GM10266 (cell line): ENCODE data around the gene DRG2.

Experiments used
- DNase-seq: peaks from one replicate; pipeline ENCODE4 v3.0.0; 2012; ENCODE audit errors: extremely low spot score
- CTCF ChIP-seq: IDR thresholded peaks from 2 replicates; pipeline ENCODE4 v1.5.1; 2012; ENCODE audit warnings: mild to moderate bottlenecking, low read depth; ENCODE audit not compliant: control insufficient read depth, insufficient read depth; ENCODE audit errors: missing control alignments

DRG2 gene

DNA sequence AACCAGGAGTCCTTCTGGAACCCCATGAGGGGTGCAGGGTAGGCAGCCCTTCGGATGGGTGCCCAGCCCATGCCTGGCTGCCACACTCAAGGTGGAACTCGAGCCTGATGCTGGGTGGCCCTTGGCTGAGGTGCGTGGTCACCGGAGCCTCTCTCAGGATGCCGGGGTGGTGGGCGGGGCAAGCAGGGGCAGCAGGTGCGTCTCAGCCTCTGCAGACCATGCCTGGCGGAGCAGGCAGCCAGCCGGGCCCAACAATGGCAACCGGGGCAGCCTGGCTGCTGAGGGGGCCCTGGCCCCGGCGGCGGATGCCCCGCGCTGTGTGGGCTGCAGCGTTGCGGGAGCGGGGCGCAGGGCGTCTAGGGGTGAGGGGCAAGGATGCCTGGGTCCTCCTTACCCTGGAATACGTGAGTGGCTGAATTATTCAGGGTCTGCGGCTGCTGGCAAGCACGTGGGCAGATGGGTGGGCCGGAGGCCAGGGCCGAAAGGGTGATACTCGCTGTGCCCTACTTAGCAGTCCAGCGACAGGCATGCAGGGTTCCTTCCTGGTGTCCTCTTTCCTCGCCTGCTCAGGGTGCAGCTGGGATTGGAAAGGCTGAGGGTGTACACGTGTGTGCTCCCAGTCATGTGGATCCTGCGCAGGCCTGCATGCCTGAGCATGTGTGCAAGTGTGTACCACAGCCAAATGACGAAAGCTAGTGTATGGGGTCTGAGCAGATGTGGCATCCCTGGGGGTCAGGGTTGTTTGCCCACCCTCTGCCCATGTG, 35.4 kb downstream of the DRG2 start:
- no peak for DNase-seq

DNA sequence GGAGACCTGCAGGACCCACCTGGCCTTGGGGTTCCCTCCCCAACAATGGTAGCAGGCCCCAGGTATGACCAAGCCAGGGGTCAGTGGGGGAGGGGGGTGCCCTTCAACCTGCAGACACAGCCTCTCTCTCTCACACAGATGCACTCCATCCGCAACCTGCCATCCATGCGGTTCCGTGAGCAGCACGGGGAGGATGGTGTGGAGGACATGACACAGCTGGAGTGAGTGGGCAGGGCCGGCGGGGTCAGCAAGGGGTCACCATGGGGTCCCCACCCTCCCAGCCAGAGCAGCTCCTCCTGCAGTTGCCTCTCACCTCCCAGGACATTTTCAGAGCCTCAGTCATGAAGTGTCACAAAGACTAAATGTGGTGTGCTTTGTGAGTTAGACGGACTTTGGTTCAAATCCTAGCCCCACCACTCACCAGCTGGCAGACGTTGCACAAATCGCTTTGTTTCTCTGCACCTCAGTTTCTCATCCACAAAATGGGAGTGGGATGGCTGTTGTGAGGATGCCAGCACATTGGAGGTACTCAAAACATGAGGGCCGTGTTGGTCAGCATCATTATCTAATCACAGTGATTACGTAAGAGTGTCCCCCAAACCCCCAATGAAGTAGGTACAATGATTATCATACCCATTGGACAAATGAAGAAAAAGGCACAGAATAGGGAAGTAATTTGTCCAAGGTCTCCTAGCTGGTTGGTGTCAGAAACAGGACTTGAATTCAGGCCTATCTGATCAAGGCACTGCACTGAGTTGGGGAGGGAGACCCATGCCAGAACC, 36.8 kb downstream of the DRG2 start:
- no peak for TF ChIP-seq CTCF
- DNase-seq: no peak

More for the DNA sequence above, 35.4 kb downstream of the DRG2 start:
- no peak for TF ChIP-seq CTCF

DNA sequence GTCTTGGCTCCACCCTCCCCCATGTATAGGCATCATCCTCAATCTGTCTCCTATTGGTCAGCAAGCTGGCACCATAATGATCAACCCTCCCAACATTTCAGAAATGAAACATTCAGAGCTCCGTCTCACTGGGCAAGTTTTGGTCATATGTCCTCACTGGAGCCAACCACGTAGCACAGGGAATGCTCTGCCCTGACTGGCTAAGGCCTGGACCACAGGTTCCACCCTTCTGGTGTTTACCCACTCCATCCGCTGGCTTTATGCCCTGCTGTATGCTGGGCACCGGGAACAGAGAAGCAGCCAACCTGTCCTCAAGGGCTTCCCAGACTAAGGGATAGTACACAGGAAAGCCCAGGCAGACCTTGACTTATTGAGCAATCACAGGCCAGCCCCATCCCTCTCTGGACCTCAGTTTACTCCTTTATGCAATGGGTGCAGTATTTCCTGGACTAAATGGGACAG, 41.3 kb downstream of the DRG2 start:
- no peak for TF ChIP-seq CTCF
- no peak for DNase-seq

DNA sequence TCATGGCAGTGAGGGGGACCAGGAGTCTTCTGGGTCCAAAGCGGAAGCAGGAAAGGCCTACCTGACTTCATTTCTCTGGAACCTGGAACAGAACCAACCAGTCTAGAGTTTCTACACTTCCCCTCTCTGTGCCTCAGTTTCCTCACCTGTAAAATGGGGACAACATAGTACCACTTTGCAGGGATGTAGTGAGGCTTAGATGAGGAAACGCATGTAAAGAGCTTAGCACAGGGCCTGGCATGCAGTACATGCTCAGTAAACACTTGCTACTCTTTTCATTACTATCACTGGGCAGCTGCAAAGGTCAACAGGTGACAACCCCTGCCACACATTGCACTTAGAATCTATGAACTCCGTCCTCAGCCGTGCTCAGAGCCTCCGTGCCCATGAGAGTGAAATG, 45.0 kb downstream of the DRG2 start:
- no peak for TF ChIP-seq CTCF
- no peak for DNase-seq

GRCh38 chr17:18136357-18136756, 48.6 kb downstream of the DRG2 start:
- no peak for TF ChIP-seq CTCF
- DNase-seq: no peak

DNA sequence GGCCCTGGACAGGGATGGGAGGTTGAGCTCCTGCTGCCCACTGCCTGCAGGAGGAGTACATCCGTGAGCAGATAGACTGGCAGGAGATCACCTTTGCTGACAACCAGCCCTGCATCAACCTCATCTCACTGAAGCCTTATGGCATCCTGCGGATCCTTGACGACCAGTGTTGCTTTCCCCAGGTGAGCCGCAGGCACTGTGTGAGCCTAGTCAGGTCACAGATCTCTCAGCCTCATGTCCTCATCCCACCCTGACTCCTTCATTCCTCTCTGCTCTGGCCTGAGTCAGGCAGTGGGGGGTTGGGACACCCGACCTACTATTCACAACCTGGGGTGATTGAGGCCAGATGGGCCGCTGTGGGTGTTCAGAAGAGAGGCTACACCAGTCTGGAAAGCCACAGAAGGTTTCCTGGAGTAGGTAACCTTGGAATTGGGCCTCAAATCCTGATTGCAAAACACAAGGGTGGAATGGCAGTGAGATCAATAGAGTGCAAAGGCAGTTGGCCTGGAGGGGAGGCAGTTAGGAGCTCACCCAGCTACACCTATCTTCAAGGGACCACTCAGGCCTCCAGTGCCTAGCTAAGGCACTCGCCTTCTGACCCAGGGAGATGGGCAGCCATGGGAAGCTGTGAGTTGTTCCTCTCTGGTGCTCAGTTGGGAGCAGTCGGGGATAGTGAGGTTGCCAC, 50.5 kb downstream of the DRG2 start:
- no peak for TF ChIP-seq CTCF
- no peak for DNase-seq
